Mucosa of rectum (tissue), 2 donors: ENCODE measurements around the gene CTNS.

Experiments used
- H3K27ac ChIP-seq, 2 donors: one replicate each; pipeline ENCODE4 v1.7.0; 2013; ENCODE audit warnings: inconsistent platforms in 2 of 2, low read depth in 2 of 2, low read length in 2 of 2
- H3K27me3 ChIP-seq, 2 donors: one replicate each; pipeline ENCODE4 v1.7.0; 2013; ENCODE audit warnings: low read length in 2 of 2; ENCODE audit not compliant: control insufficient read depth in 2 of 2, insufficient read depth in 2 of 2
- H3K36me3 ChIP-seq, 2 donors: one replicate each; pipeline ENCODE4 v1.7.0; 2013; ENCODE audit warnings: low read length in 2 of 2; ENCODE audit not compliant: control insufficient read depth in 2 of 2, insufficient read depth in 2 of 2
- H3K4me1 ChIP-seq, 2 donors: one replicate each; pipeline ENCODE4 v1.7.0; 2013; ENCODE audit warnings: low read length in 2 of 2, mild to moderate bottlenecking in 1 of 2; ENCODE audit not compliant: control insufficient read depth in 2 of 2, insufficient read depth in 2 of 2
- H3K4me3 ChIP-seq, 2 donors: one replicate each; pipeline ENCODE4 v1.7.0; 2013; ENCODE audit warnings: low read length in 2 of 2
- H3K9ac ChIP-seq, 2 donors: one replicate each; pipeline ENCODE4 v1.7.0; 2013; ENCODE audit warnings: low read length in 2 of 2, low read depth in 1 of 2, mild to moderate bottlenecking in 1 of 2
- H3K9me3 ChIP-seq, 2 donors: one replicate each; pipeline ENCODE4 v1.7.0; 2013; ENCODE audit warnings: low read length in 2 of 2; ENCODE audit not compliant: control insufficient read depth in 2 of 2
- donor health status: healthy.
- donor health status: Normal muscosa, but diverticular disease.

The CTNS gene

GRCh38 chr17:3681565-3681964 is 45.0 kb downstream of the CTNS start:
- no peak overlapping the region for H3K9ac ChIP-seq
- H3K4me1 ChIP-seq: peaks cover 0 to 3% of the 10 kb centered on the region in 2 donors
- no peaks in the 10 kb centered on the region for H3K9me3 ChIP-seq
- peaks cover 0 to 8% of the 10 kb centered on the region in 2 donors for H3K27me3 ChIP-seq
- no peaks in the 10 kb centered on the region for H3K36me3 ChIP-seq
- H3K27ac ChIP-seq: no peak overlapping the region
- H3K4me3 ChIP-seq: no peak overlapping the region

GRCh38 chr17:3682033-3682432 is 45.5 kb downstream of the CTNS start:
- H3K27ac ChIP-seq: no peak overlapping the region
- no peaks in the 10 kb centered on the region for H3K36me3 ChIP-seq
- no peaks in the 10 kb centered on the region for H3K9me3 ChIP-seq
- H3K4me1 ChIP-seq: peaks cover 0 to 3% of the 10 kb centered on the region in 2 donors
- no peak overlapping the region for H3K4me3 ChIP-seq
- H3K9ac ChIP-seq: no peak overlapping the region
- H3K27me3 ChIP-seq: peaks cover 0 to 8% of the 10 kb centered on the region in 2 donors

- no peak overlapping the region for H3K27ac ChIP-seq
- H3K4me3 ChIP-seq: no peak overlapping the region
Observed at GRCh38 chr17:3683054-3683511, 46.5 kb downstream of the CTNS start.

GRCh38 chr17:3685174-3685573 is 48.6 kb downstream of the CTNS start:
- Histone ChIP-seq H3K27me3 (peaks cover 0 to 8% of the 10 kb centered on the region in 2 donors), H3K9me3 (no peaks in the 10 kb centered on the region), H3K9ac (no peak overlapping the region), H3K27ac (no peak overlapping the region), H3K36me3 (no peaks in the 10 kb centered on the region), H3K4me3 (no peak overlapping the region), H3K4me1 (peaks cover 0 to 3% of the 10 kb centered on the region in 2 donors)

More at GRCh38 chr17:3683054-3683511, 46.5 kb downstream of the CTNS start:
- no peaks in the 10 kb centered on the region for H3K9me3 ChIP-seq
- peaks cover 0 to 8% of the 10 kb centered on the region in 2 donors for H3K27me3 ChIP-seq
- no peaks in the 10 kb centered on the region for H3K36me3 ChIP-seq
- H3K4me1 ChIP-seq: peaks cover 0 to 3% of the 10 kb centered on the region in 2 donors
- no peak overlapping the region for H3K9ac ChIP-seq

- Histone ChIP-seq H3K9ac (no peak overlapping the region), H3K4me3 (no peak overlapping the region), H3K27me3 (peaks cover 0 to 8% of the 10 kb centered on the region in 2 donors), H3K27ac (no peak overlapping the region), H3K9me3 (no peaks in the 10 kb centered on the region), H3K36me3 (no peaks in the 10 kb centered on the region), H3K4me1 (peaks cover 0 to under 1% of the 10 kb centered on the region in 2 donors)
Observed at GRCh38 chr17:3688027-3688553, 51.5 kb downstream of the CTNS start.

- Histone ChIP-seq H3K36me3 (no peaks in the 10 kb centered on the region), H3K27me3 (peaks cover 0 to 7% of the 10 kb centered on the region in 2 donors)
Observed at GRCh38 chr17:3688852-3689261, 52.3 kb downstream of the CTNS start.

GRCh38 chr17:3689262-3690093 is 52.9 kb downstream of the CTNS start:
- H3K4me3 ChIP-seq: no peak overlapping the region
- H3K4me1 ChIP-seq: no peaks in the 10 kb centered on the region
- H3K27me3 ChIP-seq: peaks cover 1 to 6% of the 10 kb centered on the region in 2 donors
- H3K9ac ChIP-seq: no peak overlapping the region
- H3K9me3 ChIP-seq: no peaks in the 10 kb centered on the region
- no peaks in the 10 kb centered on the region for H3K36me3 ChIP-seq
- no peak overlapping the region for H3K27ac ChIP-seq

More at GRCh38 chr17:3688852-3689261, 52.3 kb downstream of the CTNS start:
- H3K9ac ChIP-seq: no peak overlapping the region
- no peaks in the 10 kb centered on the region for H3K9me3 ChIP-seq
- H3K4me1 ChIP-seq: no peaks in the 10 kb centered on the region
- no peak overlapping the region for H3K27ac ChIP-seq
- no peak overlapping the region for H3K4me3 ChIP-seq

GRCh38 chr17:3690094-3690715 is 53.6 kb downstream of the CTNS start:
- H3K9me3 ChIP-seq: no peaks in the 10 kb centered on the region
- H3K36me3 ChIP-seq: no peaks in the 10 kb centered on the region
- H3K27ac ChIP-seq: no peak overlapping the region
- H3K4me3 ChIP-seq: no peak overlapping the region
- H3K9ac ChIP-seq: no peak overlapping the region
- H3K4me1 ChIP-seq: no peaks in the 10 kb centered on the region
- peaks cover under 1 to 8% of the 10 kb centered on the region in 2 donors for H3K27me3 ChIP-seq

- H3K27me3 ChIP-seq: peaks cover 1 to 13% of the 10 kb centered on the region in 2 donors
Observed at GRCh38 chr17:3691617-3692067, 55.1 kb downstream of the CTNS start.

GRCh38 chr17:3692346-3692745 is 55.8 kb downstream of the CTNS start:
- no peak overlapping the region for H3K27ac ChIP-seq
- H3K9me3 ChIP-seq: no peaks in the 10 kb centered on the region
- no peaks in the 10 kb centered on the region for H3K36me3 ChIP-seq
- H3K27me3 ChIP-seq: peaks cover 5 to 18% of the 10 kb centered on the region in 2 donors
- H3K4me3 ChIP-seq: no peak overlapping the region
- no peak overlapping the region for H3K9ac ChIP-seq
- peaks cover 0 to 2% of the 10 kb centered on the region in 2 donors for H3K4me1 ChIP-seq

More at GRCh38 chr17:3691617-3692067, 55.1 kb downstream of the CTNS start:
- no peak overlapping the region for H3K4me3 ChIP-seq
- no peak overlapping the region for H3K27ac ChIP-seq
- peaks cover 0 to 2% of the 10 kb centered on the region in 2 donors for H3K4me1 ChIP-seq
- H3K9me3 ChIP-seq: no peaks in the 10 kb centered on the region
- no peak overlapping the region for H3K9ac ChIP-seq
- no peaks in the 10 kb centered on the region for H3K36me3 ChIP-seq
